Lung (tissue), 12 donors: ENCODE results near the gene RANBP1. TPM values are rescaled to one million over a fixed set of nuclear protein-coding genes. Genes with fewer than 3 reads are reported as not detected.

Experiments used
- ATAC-seq: fragments of 200-7000 bp; cut with Tn5 transposase; one replicate; pipeline ENCODE4 v1.9.1; 2020; ENCODE audit warnings: moderate number of reproducible peaks; ENCODE audit not compliant: insufficient read depth, low FRiP score
- DNase-seq, 3 donors: peaks; one replicate each; pipeline ENCODE4 v3.0.0-alpha.2; 2013 to 2017
- H3K27ac ChIP-seq, 2 donors: one replicate each; pipeline ENCODE4 v1.5.1; 2013; ENCODE audit warnings: mild to moderate bottlenecking in 2 of 2, moderate library complexity in 2 of 2, control low read depth in 1 of 2, inconsistent platforms in 1 of 2, low read depth in 1 of 2, low read length in 1 of 2
- H3K27me3 ChIP-seq, 3 donors: one replicate each; pipeline ENCODE4 v1.5.1; 2013; ENCODE audit warnings: low read length in 2 of 3; ENCODE audit not compliant: control insufficient read depth in 3 of 3, insufficient read depth in 3 of 3
- H3K36me3 ChIP-seq, 4 donors: one replicate each; pipeline ENCODE4 v1.5.1; 2013; ENCODE audit warnings: low read length in 4 of 4, mild to moderate bottlenecking in 1 of 4, moderate library complexity in 1 of 4; ENCODE audit not compliant: control insufficient read depth in 4 of 4, insufficient read depth in 4 of 4
- H3K4me1 ChIP-seq, 5 donors: one replicate each; pipeline ENCODE4 v1.5.1; 2013; ENCODE audit warnings: low read length in 5 of 5, mild to moderate bottlenecking in 2 of 5, moderate library complexity in 1 of 5; ENCODE audit not compliant: control insufficient read depth in 5 of 5, insufficient read depth in 5 of 5
- H3K4me3 ChIP-seq: one replicate; pipeline ENCODE4 v1.5.1; 2013; ENCODE audit warnings: mild to moderate bottlenecking, control low read depth, moderate library complexity
- H3K9ac ChIP-seq, 2 donors: one replicate each; pipeline ENCODE4 v1.5.1; 2013; ENCODE audit warnings: low read length in 2 of 2, control low read depth in 1 of 2; ENCODE audit not compliant: insufficient read depth in 1 of 2
- H3K9me3 ChIP-seq, 4 donors: one replicate each; pipeline ENCODE4 v1.5.1; 2013; ENCODE audit warnings: low read length in 3 of 4, mild to moderate bottlenecking in 1 of 4, moderate library complexity in 1 of 4; ENCODE audit not compliant: control insufficient read depth in 4 of 4, insufficient read depth in 3 of 4
- WGBS, 2 donors: extraction: QIAGEN DNeasy Blood & Tissue Kit; methylation state at CpG; one replicate each; pipeline ENCODE4 v1.1.7; 2013; 5-methylcytosine and 5-hydroxymethylcytosine counted together
- polyA plus RNA-seq, 2 donors: library from polyadenylated mRNA; stranded (reverse); fragments of 200-250 nt; gene quantifications; one replicate each; pipeline ENCODE4 v1.2.1, GENCODE V29; 2013
- total RNA-seq, 2 donors: library from RNA; depleted of rRNA in 1 of 2; stranded (reverse); fragments of >200 nt in 1 of 2; gene quantifications; one replicate each; pipeline ENCODE4 v1.2.1, GENCODE V29; 2014 to 2021
- TF ChIP-seq, protein P1 (sequence below): IDR thresholded peaks from 2 replicates; pipeline ENCODE4 v1.5.1; 2012; ENCODE audit warnings: mild to moderate bottlenecking; ENCODE audit errors: control extremely low read depth, extremely low read depth
- donor health status: control.
- donor health status: control.
- donor health status: Bipolar disorder and iron deficiency.
- donor health status: healthy.
- donor health status: DM: yes; HTN: yes; CAD: no.

Gene RANBP1
- total and polyA plus RNA-seq, 4 donors: 72.9 to 119 (median 83.2) TPM

DNA sequence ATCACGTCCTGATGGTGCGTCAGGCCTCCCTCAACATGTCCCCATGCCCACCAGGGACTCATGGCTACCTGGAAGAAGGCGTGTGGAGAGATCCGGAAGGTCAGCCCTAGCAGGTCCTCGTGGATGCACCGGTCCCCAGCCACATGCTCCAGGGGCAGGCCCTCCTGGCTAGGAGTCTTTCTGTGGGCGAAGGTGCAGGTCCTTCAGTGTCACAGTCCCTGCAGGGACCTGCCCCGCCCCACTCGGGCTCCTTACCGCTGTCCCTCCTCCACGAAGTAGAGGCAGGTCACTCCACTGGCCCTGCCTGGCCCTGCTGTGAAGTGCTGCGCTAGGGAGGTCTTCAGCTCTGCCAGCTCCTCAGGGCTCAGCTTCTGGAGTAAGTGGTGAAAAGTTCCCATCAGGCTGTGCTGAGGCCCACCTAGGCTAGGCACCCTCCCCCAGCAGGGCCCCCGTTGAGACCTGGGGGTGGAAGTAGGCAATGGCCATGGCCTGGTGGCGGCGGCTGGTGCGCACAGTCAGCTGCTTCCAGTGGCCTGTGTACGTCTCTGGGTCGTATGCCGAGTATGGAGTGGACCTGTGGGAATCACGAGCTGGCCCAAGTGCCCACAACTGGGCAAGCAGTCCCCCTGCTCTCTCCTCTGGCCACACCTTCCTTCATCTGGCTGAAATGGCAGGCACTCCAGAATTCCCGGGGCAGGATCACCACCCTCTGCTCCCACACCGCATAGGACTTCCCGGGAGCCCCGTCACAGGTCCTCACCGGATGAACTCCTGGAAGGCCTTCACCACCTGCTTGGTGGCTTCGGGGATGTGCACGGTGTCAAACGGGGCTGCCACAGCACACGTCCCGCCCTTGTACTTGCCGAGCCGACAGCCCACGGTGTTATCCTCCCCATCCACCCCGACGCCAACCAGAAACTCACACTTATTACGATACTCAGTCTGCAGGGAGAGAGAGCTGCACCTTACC is 1.1 kb upstream of the RANBP1 start:
- TF ChIP-seq, protein P1, sequence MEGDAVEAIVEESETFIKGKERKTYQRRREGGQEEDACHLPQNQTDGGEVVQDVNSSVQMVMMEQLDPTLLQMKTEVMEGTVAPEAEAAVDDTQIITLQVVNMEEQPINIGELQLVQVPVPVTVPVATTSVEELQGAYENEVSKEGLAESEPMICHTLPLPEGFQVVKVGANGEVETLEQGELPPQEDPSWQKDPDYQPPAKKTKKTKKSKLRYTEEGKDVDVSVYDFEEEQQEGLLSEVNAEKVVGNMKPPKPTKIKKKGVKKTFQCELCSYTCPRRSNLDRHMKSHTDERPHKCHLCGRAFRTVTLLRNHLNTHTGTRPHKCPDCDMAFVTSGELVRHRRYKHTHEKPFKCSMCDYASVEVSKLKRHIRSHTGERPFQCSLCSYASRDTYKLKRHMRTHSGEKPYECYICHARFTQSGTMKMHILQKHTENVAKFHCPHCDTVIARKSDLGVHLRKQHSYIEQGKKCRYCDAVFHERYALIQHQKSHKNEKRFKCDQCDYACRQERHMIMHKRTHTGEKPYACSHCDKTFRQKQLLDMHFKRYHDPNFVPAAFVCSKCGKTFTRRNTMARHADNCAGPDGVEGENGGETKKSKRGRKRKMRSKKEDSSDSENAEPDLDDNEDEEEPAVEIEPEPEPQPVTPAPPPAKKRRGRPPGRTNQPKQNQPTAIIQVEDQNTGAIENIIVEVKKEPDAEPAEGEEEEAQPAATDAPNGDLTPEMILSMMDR: no peak
- WGBS, 2 donors: 93 to 95% methylated on average over 36 of the region's 36 CpGs
- H3K9me3 ChIP-seq: no peaks in the 10 kb centered on the region
- H3K4me3 ChIP-seq: no peak overlapping the region
- H3K9ac ChIP-seq: no peak overlapping the region
- peaks cover 3 to 24% (median 5%) of the 10 kb centered on the region in 5 donors for H3K4me1 ChIP-seq
- no peak overlapping the region for H3K27ac ChIP-seq
- H3K27me3 ChIP-seq: no peaks in the 10 kb centered on the region
- ATAC-seq (no peak), DNase-seq (no peak)
- peaks cover 4 to 45% (median 12%) of the 10 kb centered on the region in 4 donors for H3K36me3 ChIP-seq

DNA sequence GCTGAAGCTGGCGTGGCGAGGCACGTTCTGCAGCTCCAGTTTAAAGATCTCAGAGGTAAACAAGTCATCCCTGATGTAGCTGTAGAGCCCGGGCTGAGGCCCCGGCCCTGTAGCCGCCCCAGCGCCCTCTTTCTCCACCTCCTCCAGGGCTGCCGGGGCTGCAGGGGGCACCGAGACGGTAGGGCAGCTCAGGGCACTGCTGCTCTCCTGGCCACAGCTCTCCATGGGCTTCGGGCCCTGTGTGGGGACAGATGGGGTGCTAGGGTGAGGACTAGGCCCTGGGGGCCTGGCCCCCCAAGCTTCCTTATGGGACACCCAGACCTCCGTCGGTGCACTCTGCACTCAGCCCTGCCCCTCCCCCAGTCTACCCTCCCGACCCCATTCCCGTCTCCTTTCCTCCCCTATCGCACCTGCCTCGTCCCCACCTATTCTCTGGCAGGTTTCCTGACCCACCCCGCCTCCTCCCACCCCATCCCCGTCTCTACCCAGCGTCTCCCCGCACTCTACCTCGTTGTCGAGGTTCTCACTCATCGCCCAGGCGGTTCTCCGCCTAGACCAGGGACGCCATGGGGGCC is 559 bp downstream of the RANBP1 start:
- 10 to 11% methylated on average over 25 to 27 of the region's 27 CpGs for WGBS, 2 donors

DNA sequence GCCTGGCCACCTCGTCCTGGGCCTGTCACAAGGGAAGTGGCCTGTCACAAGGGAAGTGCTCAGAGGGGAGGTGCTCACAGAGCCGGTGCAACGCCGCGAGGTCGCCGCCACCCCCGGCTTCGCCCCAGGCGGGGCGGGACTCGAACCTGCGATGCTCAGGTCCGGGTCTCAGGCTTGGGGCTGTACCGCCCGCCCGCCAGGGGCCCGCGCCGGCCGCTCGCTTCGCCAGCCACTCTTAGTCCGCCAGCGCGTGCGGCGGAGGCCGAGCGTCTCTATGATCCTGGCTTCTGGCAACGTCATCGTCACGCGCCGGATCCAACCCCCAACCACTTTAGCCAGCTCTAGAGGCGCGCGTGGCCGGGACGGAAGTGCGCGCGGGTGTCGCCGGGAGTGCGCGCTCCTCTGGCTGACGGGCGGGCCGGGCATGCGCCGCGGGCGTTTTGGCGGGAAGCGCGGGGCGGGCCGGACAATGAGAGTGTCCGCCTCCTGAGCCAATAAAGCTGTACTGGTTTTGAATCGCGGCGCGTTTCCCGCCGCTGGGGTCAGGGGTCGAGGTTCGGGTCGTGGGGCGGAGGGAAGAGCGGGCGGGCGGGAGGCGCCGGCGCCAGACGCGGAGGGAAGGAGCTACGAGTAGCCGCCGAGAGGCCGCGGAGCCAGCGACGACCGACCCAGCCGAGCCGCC is 1.2 kb downstream of the RANBP1 start, which contains the start of gene TRMT2A:
TSS of gene TRMT2A (minus strand) at position 276 of the 682 bp plus-strand sequence. CDS start 320 bp downstream, outside the sequence.
- ATAC-seq: peak; percentile 92
- H3K36me3 ChIP-seq: peaks cover 2 to 40% (median 17%) of the 10 kb centered on the region in 4 donors
- H3K4me3 ChIP-seq: peak within 1 kb of the TSS; percentile 87
- H3K9ac ChIP-seq: peak within 1 kb of the TSS; percentile 67 to 68
- H3K9me3 ChIP-seq: no peaks in the 10 kb centered on the region
- peak; percentile 99 to 100 (median 99) for DNase-seq
- TF ChIP-seq, protein P1: no peak
- H3K4me1 ChIP-seq: peaks cover 3 to 24% (median 5%) of the 10 kb centered on the region in 5 donors
- 0 to 1% methylated on average over 80 to 88 of the region's 88 CpGs for WGBS, 2 donors
- no peaks in the 10 kb centered on the region for H3K27me3 ChIP-seq
- H3K27ac ChIP-seq: peak within 1 kb of the TSS; percentile 52 to 85

More for the DNA sequence above, 559 bp downstream of the RANBP1 start:
- Histone ChIP-seq H3K9me3 (no peaks in the 10 kb centered on the region), H3K36me3 (peaks cover 2 to 41% (median 16%) of the 10 kb centered on the region in 4 donors), H3K9ac (peak overlapping the region; percentile 65 to 67), H3K27ac (peak overlapping the region; percentile 18 to 85), H3K27me3 (no peaks in the 10 kb centered on the region), H3K4me1 (peaks cover 3 to 24% (median 5%) of the 10 kb centered on the region in 5 donors), H3K4me3 (peak overlapping the region; percentile 87)
- DNase-seq (no peak), ATAC-seq (no peak)
- TF ChIP-seq, protein P1: no peak
